HepG2 (cell line): ENCODE results near the gene HDAC4. TPM values are rescaled to one million over a fixed set of nuclear protein-coding genes. Genes with fewer than 3 reads are reported as not detected.

ENCODE experiments used
- CBFB ChIP-seq: sonication (generic); formaldehyde crosslinking; IDR thresholded peaks from 2 replicates; pipeline ENCODE4 v1.4.0; 2020; ENCODE audit warnings: missing genetic modification reagents
- EZH2 ChIP-seq: conservative IDR thresholded peaks from 2 replicates; pipeline ENCODE4 v1.6.1; 2012; ENCODE audit warnings: mild to moderate bottlenecking, low read depth, low read length, moderate library complexity
- HNRNPUL1 ChIP-seq: fragments of 200-400 bp; formaldehyde crosslinking; IDR thresholded peaks from 2 replicates; pipeline ENCODE4 v1.6.1; 2017; ENCODE audit warnings: low read depth, mild to moderate bottlenecking, low read length, moderate library complexity
- MED8 ChIP-seq: sonication (generic); formaldehyde crosslinking; IDR thresholded peaks from 2 replicates; pipeline ENCODE4 v1.8.1; 2023; ENCODE audit warnings: mild to moderate bottlenecking, missing genetic modification reagents; ENCODE audit not compliant: insufficient replicate concordance
- NAIF1 ChIP-seq: sonication (generic); formaldehyde crosslinking; IDR thresholded peaks from 2 replicates; pipeline ENCODE4 v1.5.0; 2020; ENCODE audit warnings: mild to moderate bottlenecking, missing genetic modification reagents, borderline replicate concordance
- NKX3-1 ChIP-seq: sonication (generic); formaldehyde crosslinking; IDR thresholded peaks from 2 replicates; pipeline ENCODE4 v1.5.0; 2020; ENCODE audit warnings: missing genetic modification reagents
- NONO ChIP-seq, 2 experiments: fragments of 450-650 bp in 1 of 2; sonication (generic) in 1 of 2; formaldehyde crosslinking in 1 of 2; IDR thresholded peaks in 1 of 2; conservative IDR thresholded peaks in 1 of 2; 2 replicates each; pipeline versions ENCODE4 v1.6.1 to v1.8.0; 2017 to 2022; ENCODE audit warnings: mild to moderate bottlenecking in 1 of 2, missing genetic modification reagents in 1 of 2, moderate library complexity in 1 of 2
- NPAS2 ChIP-seq: sonication (generic); formaldehyde crosslinking; IDR thresholded peaks from 2 replicates; pipeline ENCODE4 v1.8.0; 2022; ENCODE audit warnings: mild to moderate bottlenecking, missing genetic modification reagents, borderline replicate concordance
- POGZ ChIP-seq: sonication (generic); formaldehyde crosslinking; IDR thresholded peaks from 2 replicates; pipeline ENCODE4 v1.4.0; 2020; ENCODE audit warnings: mild to moderate bottlenecking, missing genetic modification reagents
- RBAK ChIP-seq: sonication (generic); formaldehyde crosslinking; IDR thresholded peaks from 2 replicates; pipeline ENCODE4 v1.5.1; 2020; ENCODE audit warnings: mild to moderate bottlenecking, missing genetic modification reagents
- SAFB2 ChIP-seq: sonication (generic); formaldehyde crosslinking; IDR thresholded peaks from 2 replicates; pipeline ENCODE4 v1.5.1; 2020; ENCODE audit warnings: missing genetic modification reagents, low read depth, mild to moderate bottlenecking, borderline replicate concordance
- SP1 ChIP-seq, 2 experiments: fragments of 450-650 bp in 1 of 2; sonication (generic) in 1 of 2; formaldehyde crosslinking in 1 of 2; IDR thresholded peaks; 2 replicates each; pipeline versions ENCODE4 v1.4.0 to v1.6.1; 2016 to 2020; ENCODE audit warnings: missing genetic modification reagents in 1 of 2
- SUZ12 ChIP-seq: fragments of 150-350 bp; IDR thresholded peaks from 2 replicates; pipeline ENCODE4 v1.6.1; 2014; ENCODE audit warnings: low read depth, low read length
- TEAD3 ChIP-seq: optimal IDR thresholded peaks from 2 replicates; pipeline ENCODE3; 2016; ENCODE audit warnings: borderline replicate concordance
- YEATS4 ChIP-seq: sonication (generic); formaldehyde crosslinking; IDR thresholded peaks from 2 replicates; pipeline ENCODE4 v1.4.0; 2020; ENCODE audit warnings: missing genetic modification reagents, borderline replicate concordance
- ZNF24 ChIP-seq: fragments of 450-650 bp; IDR thresholded peaks from 2 replicates; pipeline ENCODE4 v1.6.1; 2017; ENCODE audit warnings: antibody characterized with exemption, mild to moderate bottlenecking
- ZNF260 ChIP-seq: sonication (generic); formaldehyde crosslinking; IDR thresholded peaks from 2 replicates; pipeline ENCODE4 v1.4.0; 2020; ENCODE audit warnings: missing genetic modification reagents, low read depth, mild to moderate bottlenecking, borderline replicate concordance
- ZNF644 ChIP-seq: IDR thresholded peaks from 2 replicates; pipeline ENCODE4 v1.6.1; 2016; ENCODE audit warnings: low read depth
- ZNF709 ChIP-seq: sonication (generic); formaldehyde crosslinking; IDR thresholded peaks from 2 replicates; pipeline ENCODE4 v1.5.0; 2020; ENCODE audit warnings: mild to moderate bottlenecking, missing genetic modification reagents
- ZNF792 ChIP-seq: IDR thresholded peaks from 2 replicates; pipeline ENCODE4 v1.6.1; 2016
- ZNF878 ChIP-seq: sonication (generic); formaldehyde crosslinking; IDR thresholded peaks from 2 replicates; pipeline ENCODE4 v1.8.1; 2023; ENCODE audit warnings: mild to moderate bottlenecking, missing genetic modification reagents, moderate library complexity
- polyA plus RNA-seq, 8 experiments: library from polyadenylated mRNA; depleted of rRNA in 3 of 8; stranded (reverse) in 7 of 8; unstranded in 1 of 8; fragments of >200 nt; fragmentation: Illumina TruSeq in 4 of 8; extraction: Trizol in 4 of 8; gene quantifications; 2 replicates each; pipeline versions ENCODE4 v1.2.1 to v1.2.3, GENCODE V29; 2011 to 2016; ENCODE audit warnings: low read depth in 4 of 8, missing spikeins in 1 of 8, mixed read lengths in 1 of 8; ENCODE audit not compliant: insufficient read depth in 1 of 8
- total RNA-seq, 5 experiments: library from RNA; depleted of rRNA; stranded (reverse); fragments of >200 nt; fragmentation: Illumina TruSeq; extraction: Trizol; gene quantifications; 2 replicates each; pipeline ENCODE4 v1.2.3, GENCODE V29; 2016; ENCODE audit warnings: low read depth in 1 of 5
- TF ChIP-seq, protein P1 (sequence below): sonication (generic); formaldehyde crosslinking; IDR thresholded peaks from 2 replicates; pipeline ENCODE4 v1.4.0; 2020; ENCODE audit warnings: missing genetic modification reagents
- TF ChIP-seq, protein P2 (sequence below): IDR thresholded peaks from 2 replicates; pipeline ENCODE4 v1.6.1; 2016; ENCODE audit warnings: mild to moderate bottlenecking
- TF ChIP-seq, protein P3 (sequence below): sonication (generic); formaldehyde crosslinking; conservative IDR thresholded peaks from 2 replicates; pipeline ENCODE4 v1.4.0; 2020; ENCODE audit warnings: missing genetic modification reagents
- TF ChIP-seq, protein P4 (sequence below): sonication (generic); formaldehyde crosslinking; IDR thresholded peaks from 2 replicates; pipeline ENCODE4 v1.4.0; 2020; ENCODE audit warnings: missing genetic modification reagents

The HDAC4 gene
- total and polyA plus RNA-seq, 2 of the 13 experiments (the other 11 are each of a cell fraction or from before 2014, with no cell fraction given): 10.1 to 11.5 TPM

DNA sequence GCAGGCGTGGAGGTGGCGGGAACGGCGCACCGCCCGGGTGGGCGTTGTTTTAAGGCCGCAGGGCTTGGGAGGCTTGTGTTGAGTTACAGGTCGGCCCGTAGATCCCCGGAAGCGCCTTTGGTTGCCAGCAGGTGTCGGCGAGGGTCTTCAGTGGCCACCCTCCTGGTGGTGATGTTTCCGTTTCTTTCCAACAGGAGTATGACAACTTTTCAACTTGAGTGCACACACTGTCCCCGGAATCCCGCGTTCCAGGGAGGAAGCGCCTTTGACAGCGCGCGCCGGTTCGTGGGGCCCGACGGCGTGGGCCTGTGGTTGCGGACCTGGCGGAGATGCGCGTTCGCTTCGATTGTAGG, 1.0 kb upstream of the HDAC4 start (continued):
- no peak; the same call in 1 of the 2 replicates for TF ChIP-seq YEATS4 (CRISPR knock-in tag)
- TF ChIP-seq NKX3-1 (CRISPR knock-in tag): no peak
- no peak for TF ChIP-seq SAFB2
- TF ChIP-seq ZNF644 (CRISPR knock-in tag): no peak
- no peak for TF ChIP-seq ZNF260 (CRISPR knock-in tag)
- no peak for TF ChIP-seq RBAK (CRISPR knock-in tag)
- no peak for TF ChIP-seq NAIF1 (CRISPR knock-in tag)
- peak; percentile 79; the same call in 1 of the 2 replicates for TF ChIP-seq ZNF709 (CRISPR knock-in tag)
- no peak for TF ChIP-seq POGZ (CRISPR knock-in tag)
- TF ChIP-seq NONO (IDR thresholded peaks at IDR 0.05): no peak
- 0 out of 2 replicates have a peak, but pooled peaks have one; percentile 7 for TF ChIP-seq NONO (CRISPR knock-in tag; conservative IDR thresholded peaks at IDR 0.05)
- TF ChIP-seq, protein P1, sequence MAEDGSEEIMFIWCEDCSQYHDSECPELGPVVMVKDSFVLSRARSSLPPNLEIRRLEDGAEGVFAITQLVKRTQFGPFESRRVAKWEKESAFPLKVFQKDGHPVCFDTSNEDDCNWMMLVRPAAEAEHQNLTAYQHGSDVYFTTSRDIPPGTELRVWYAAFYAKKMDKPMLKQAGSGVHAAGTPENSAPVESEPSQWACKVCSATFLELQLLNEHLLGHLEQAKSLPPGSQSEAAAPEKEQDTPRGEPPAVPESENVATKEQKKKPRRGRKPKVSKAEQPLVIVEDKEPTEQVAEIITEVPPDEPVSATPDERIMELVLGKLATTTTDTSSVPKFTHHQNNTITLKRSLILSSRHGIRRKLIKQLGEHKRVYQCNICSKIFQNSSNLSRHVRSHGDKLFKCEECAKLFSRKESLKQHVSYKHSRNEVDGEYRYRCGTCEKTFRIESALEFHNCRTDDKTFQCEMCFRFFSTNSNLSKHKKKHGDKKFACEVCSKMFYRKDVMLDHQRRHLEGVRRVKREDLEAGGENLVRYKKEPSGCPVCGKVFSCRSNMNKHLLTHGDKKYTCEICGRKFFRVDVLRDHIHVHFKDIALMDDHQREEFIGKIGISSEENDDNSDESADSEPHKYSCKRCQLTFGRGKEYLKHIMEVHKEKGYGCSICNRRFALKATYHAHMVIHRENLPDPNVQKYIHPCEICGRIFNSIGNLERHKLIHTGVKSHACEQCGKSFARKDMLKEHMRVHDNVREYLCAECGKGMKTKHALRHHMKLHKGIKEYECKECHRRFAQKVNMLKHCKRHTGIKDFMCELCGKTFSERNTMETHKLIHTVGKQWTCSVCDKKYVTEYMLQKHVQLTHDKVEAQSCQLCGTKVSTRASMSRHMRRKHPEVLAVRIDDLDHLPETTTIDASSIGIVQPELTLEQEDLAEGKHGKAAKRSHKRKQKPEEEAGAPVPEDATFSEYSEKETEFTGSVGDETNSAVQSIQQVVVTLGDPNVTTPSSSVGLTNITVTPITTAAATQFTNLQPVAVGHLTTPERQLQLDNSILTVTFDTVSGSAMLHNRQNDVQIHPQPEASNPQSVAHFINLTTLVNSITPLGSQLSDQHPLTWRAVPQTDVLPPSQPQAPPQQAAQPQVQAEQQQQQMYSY: no peak
- TF ChIP-seq, protein P2, sequence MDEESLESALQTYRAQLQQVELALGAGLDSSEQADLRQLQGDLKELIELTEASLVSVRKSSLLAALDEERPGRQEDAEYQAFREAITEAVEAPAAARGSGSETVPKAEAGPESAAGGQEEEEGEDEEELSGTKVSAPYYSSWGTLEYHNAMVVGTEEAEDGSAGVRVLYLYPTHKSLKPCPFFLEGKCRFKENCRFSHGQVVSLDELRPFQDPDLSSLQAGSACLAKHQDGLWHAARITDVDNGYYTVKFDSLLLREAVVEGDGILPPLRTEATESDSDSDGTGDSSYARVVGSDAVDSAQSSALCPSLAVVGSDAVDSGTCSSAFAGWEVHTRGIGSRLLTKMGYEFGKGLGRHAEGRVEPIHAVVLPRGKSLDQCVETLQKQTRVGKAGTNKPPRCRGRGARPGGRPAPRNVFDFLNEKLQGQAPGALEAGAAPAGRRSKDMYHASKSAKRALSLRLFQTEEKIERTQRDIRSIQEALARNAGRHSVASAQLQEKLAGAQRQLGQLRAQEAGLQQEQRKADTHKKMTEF (CRISPR knock-in tag): no peak; the same call in 1 of the 2 replicates
- 0 out of 2 replicates have a peak, but pooled peaks have one; percentile 23 for TF ChIP-seq ZNF24
- TF ChIP-seq, protein P3, sequence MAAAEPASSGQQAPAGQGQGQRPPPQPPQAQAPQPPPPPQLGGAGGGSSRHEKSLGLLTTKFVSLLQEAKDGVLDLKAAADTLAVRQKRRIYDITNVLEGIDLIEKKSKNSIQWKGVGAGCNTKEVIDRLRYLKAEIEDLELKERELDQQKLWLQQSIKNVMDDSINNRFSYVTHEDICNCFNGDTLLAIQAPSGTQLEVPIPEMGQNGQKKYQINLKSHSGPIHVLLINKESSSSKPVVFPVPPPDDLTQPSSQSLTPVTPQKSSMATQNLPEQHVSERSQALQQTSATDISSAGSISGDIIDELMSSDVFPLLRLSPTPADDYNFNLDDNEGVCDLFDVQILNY: no peak
- TF ChIP-seq HNRNPUL1: no peak
- no peak for TF ChIP-seq SP1 (IDR thresholded peaks at IDR 0.05)
- TF ChIP-seq SP1 (CRISPR knock-in tag; IDR thresholded peaks at IDR 0.05): no peak
- no peak for TF ChIP-seq NPAS2 (CRISPR knock-in tag)
- no peak for TF ChIP-seq EZH2
- TF ChIP-seq SUZ12: no peak
- TF ChIP-seq, protein P4, sequence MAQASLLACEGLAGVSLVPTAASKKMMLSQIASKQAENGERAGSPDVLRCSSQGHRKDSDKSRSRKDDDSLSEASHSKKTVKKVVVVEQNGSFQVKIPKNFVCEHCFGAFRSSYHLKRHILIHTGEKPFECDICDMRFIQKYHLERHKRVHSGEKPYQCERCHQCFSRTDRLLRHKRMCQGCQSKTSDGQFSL (CRISPR knock-in tag): no peak
- no peak for TF ChIP-seq MED8 (CRISPR knock-in tag)
- TF ChIP-seq TEAD3 (CRISPR knock-in tag): no peak
- TF ChIP-seq ZNF792: no peak
- TF ChIP-seq ZNF878: peak; percentile 51; the same call in 1 of the 2 replicates
- TF ChIP-seq CBFB (CRISPR knock-in tag): no peak
